ENCODE data around the gene IFITM2.

- TF ChIP-seq, protein P1, sequence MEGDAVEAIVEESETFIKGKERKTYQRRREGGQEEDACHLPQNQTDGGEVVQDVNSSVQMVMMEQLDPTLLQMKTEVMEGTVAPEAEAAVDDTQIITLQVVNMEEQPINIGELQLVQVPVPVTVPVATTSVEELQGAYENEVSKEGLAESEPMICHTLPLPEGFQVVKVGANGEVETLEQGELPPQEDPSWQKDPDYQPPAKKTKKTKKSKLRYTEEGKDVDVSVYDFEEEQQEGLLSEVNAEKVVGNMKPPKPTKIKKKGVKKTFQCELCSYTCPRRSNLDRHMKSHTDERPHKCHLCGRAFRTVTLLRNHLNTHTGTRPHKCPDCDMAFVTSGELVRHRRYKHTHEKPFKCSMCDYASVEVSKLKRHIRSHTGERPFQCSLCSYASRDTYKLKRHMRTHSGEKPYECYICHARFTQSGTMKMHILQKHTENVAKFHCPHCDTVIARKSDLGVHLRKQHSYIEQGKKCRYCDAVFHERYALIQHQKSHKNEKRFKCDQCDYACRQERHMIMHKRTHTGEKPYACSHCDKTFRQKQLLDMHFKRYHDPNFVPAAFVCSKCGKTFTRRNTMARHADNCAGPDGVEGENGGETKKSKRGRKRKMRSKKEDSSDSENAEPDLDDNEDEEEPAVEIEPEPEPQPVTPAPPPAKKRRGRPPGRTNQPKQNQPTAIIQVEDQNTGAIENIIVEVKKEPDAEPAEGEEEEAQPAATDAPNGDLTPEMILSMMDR (IDR thresholded peaks at IDR 0.05) = peak in 1 of 4 experiments; percentile 2
- peak; percentile 22 to 61 for TF ChIP-seq POLR2A (IDR thresholded peaks at IDR 0.05)
These were observed 48.2 kb downstream of the IFITM2 start for GRCh38 chr11:355581-356458.

All from uterus (tissue), 2 donors.